Activated naive CD4-positive, alpha-beta T cell treated with anti-CD3 and anti-CD28 coated beads, Interleukin-2, amount 50 U/mL, for 72 hours (primary cell): ENCODE results near the gene DNASE1L2. TPM values are rescaled to one million over a fixed set of nuclear protein-coding genes. Genes with fewer than 3 reads are reported as not detected.
"Not testable (repeated sequence)": the region's sequence is repeated elsewhere in the genome, so short reads cannot be mapped to it uniquely, and the experiment has no call there.

Experiments
- ATAC-seq, 2 donors: fragments of 150-1000 bp; cut with Tn5 transposase; 2 replicates each; pipeline ENCODE4 v1.10.0; 2021; ENCODE audit warnings: mild to moderate bottlenecking in 2 of 2, moderate library complexity in 2 of 2
- DNase-seq, 2 donors: peaks; one replicate each; pipeline ENCODE4 v3.0.0; 2021 to 2022; ENCODE audit warnings: low spot score in 2 of 2
- H3K27ac Mint-ChIP-seq, 2 donors: one replicate each; pipeline ENCODE4 v1.8.0; 2022; ENCODE audit warnings: mild to moderate bottlenecking in 2 of 2, mixed read lengths in 2 of 2
- H3K36me3 Mint-ChIP-seq, 2 donors: one replicate each; pipeline ENCODE4 v1.8.0; 2022; ENCODE audit warnings: mixed read lengths in 2 of 2
- H3K9me3 Mint-ChIP-seq, 2 donors: one replicate each; pipeline ENCODE4 v1.8.0; 2022; ENCODE audit warnings: mixed read lengths in 2 of 2
- total RNA-seq, 2 donors: library from RNA; stranded (reverse); gene quantifications; one replicate each; pipeline ENCODE4 v1.2.3, GENCODE V29; 2022

DNASE1L2 gene
- total RNA-seq, 2 donors from 2014 or later = 1.3 to 1.5 TPM

DNA sequence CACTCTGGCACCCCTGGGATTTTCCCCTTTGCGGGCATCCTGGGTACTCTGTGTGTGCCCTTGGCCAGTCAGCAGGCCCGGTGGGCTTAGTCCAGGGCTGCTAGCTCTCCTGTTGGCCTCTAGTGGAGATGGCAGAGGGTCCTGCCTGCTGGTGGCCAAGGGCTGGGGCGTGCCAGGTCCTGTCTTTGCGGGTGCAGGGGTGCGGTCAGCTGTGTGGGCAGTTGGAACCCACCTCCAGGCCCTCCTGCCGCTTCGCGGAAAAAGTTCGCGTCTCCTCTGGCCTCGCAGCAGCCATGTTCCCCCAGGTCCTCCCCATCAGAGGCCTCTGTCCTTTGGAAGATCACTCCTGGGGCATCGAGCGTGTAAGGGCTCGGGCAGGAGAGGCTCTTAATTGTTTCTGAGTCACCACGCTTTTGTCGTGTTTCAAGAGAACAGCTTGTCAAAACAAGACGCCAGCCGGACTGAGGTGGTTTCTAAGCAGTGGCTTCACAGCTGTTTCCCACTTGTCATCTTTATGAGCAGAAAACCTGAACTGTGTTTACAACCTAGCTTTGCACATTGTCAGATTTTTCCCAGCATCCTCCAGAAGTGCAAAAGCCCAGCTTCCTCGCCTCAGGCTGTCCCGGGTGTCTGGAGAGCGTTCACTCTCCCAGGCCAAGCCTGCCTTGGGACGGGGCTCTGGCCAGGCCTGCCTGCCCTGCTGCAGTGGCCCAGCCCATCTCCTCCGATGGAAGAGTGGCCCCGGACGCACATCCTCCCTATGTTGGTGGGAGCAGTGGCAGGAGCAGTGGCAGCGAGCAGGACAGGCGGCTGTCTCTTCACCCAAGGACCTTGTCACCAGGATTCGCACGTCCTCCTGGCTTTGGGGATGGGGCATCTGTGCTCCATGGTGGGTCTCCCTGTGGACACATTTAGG lies 5.0 kb upstream of the DNASE1L2 start:
- no peak overlapping the region for H3K27ac Mint-ChIP-seq
- H3K36me3 Mint-ChIP-seq = peaks cover 0 to 12% of the 10 kb centered on the region in 2 donors
- DNase-seq (no peak), ATAC-seq (no peak)
- H3K9me3 Mint-ChIP-seq = no peaks in the 10 kb centered on the region

DNA sequence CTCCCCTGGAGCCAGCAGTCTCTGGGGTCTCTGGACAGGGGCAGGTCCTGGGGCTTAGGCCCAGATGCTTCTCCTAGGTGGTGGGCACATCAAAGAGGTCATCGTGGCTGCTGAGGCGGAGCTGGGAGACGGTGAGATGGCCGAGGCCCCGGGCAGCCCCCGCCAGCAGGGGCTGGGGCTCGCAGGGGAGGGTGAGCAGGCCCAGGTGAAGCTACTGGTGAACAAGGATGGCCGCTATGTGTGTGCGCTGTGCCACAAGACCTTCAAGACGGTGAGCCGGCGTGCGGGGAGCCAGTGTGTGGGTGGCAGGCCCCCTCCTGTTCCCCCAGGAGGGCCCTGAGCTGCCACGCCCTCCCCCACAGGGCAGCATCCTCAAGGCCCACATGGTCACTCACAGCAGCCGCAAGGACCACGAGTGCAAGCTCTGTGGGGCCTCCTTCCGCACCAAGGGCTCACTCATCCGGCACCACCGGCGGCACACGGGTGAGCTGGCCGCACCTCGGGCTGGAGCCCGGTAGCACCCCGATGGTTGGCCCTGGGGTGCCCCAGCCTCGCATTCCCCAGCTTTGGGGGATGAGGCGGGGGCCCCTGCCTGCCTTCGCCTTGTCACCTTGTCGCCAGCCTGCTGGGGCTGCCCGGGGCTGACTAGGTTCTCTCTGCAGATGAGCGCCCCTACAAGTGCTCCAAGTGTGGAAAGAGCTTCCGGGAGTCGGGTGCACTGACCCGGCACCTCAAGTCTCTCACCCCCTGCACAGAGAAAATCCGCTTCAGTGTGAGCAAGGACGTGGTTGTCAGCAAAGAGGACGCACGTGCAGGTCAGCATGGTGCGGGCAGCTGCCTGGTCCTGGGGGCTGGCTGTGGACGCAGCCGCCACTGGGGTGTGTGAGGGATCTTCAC lies 3.9 kb upstream of the DNASE1L2 start:
- Mint-ChIP-seq H3K36me3 (peaks cover 0 to 12% of the 10 kb centered on the region in 2 donors), H3K27ac (no peak overlapping the region), H3K9me3 (no peaks in the 10 kb centered on the region)
- ATAC-seq (no peak), DNase-seq (no peak)

DNA sequence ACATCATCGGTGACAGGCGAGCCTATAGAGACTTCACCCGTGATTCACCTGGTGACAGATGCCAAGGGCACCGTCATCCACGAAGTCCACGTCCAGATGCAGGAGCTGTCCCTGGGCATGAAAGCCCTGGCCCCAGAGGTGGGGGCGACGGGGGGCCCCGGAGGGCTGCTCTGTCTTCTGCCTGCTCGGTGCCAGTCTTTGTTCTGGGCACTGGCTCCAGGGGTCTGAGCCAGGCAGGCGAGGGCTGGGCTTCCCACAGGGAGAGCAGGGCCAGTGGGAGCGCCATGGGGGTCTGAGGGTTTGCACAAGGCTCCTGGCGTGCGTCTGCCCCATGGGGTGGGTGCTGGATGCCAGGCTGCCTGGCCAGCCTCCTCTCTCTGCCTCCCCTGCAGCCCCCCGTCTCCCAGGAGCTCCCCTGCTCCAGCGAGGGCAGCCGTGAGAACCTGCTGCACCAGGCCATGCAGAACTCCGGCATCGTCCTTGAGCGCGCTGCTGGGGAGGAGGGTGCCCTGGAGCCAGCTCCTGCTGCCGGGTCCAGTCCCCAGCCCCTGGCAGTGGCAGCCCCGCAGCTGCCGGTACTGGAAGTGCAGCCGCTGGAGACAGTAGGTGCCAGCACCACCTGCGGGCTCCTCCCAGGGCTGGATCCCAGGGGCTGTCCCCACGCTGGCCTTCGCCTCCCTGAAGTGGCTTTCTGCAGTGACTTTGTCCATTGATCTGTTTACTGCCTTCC lies 3.0 kb upstream of the DNASE1L2 start:
- no peak for DNase-seq
- Mint-ChIP-seq H3K36me3 (peaks cover 0 to 12% of the 10 kb centered on the region in 2 donors), H3K9me3 (no peaks in the 10 kb centered on the region), H3K27ac (no peak overlapping the region)
- no peak for ATAC-seq

DNA sequence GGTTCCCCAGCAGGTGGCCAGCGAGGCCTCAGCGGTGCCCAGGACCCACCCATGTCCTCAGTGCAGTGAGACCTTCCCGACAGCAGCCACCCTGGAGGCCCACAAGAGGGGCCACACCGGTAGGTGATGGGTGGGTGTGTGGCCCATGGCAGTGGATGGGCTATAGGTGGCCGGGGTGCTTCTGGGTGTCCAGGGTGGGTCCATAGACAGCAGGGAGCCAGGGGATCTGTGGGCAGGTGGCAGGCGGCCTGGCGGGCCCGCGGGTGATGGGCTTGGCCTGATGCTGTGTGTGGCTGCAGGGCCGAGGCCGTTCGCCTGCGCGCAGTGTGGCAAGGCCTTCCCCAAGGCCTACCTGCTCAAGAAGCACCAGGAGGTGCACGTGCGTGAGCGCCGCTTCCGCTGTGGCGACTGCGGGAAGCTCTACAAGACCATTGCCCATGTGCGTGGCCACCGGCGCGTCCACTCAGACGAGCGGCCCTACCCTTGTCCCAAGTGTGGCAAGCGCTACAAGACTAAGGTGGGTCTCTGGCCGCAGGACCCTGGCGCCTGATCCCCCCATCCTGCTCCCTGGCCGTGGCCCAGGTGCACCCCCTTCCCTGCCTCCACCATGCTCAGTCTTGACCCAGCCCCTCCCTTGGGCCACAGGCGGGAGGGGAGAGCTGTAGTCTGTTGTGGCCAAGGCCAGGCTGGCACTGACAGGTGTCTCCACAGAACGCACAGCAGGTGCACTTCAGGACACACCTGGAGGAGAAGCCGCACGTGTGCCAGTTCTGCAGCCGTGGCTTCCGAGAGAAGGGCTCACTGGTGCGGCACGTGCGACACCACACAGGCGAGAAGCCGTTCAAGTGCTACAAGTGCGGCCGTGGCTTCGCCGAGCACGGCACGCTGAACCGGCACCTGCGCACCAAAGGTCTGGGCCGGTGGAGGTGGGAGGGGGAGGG lies 2.1 kb upstream of the DNASE1L2 start:
- no peak for ATAC-seq
- DNase-seq = no peak
- no peaks in the 10 kb centered on the region for H3K9me3 Mint-ChIP-seq
- H3K27ac Mint-ChIP-seq = no peak overlapping the region
- peaks cover 0 to 12% of the 10 kb centered on the region in 2 donors for H3K36me3 Mint-ChIP-seq

DNA sequence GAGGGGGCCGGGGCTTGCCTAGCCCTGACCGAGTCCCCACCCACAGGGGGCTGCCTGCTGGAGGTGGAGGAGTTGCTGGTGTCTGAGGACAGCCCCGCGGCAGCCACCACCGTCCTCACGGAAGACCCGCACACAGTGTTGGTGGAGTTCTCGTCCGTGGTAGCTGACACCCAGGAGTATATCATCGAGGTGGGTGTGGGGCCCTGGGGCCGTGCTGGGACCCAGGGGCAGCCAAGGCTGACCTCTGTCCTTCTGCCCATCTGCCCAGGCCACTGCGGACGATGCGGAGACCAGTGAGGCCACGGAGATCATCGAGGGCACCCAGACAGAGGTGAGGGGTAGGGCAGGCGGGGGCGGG lies 1.5 kb upstream of the DNASE1L2 start:
- no peak for ATAC-seq
- Mint-ChIP-seq H3K9me3 (no peaks in the 10 kb centered on the region), H3K36me3 (peaks cover 0 to 8% of the 10 kb centered on the region in 2 donors), H3K27ac (no peak overlapping the region)
- DNase-seq = no peak

DNA sequence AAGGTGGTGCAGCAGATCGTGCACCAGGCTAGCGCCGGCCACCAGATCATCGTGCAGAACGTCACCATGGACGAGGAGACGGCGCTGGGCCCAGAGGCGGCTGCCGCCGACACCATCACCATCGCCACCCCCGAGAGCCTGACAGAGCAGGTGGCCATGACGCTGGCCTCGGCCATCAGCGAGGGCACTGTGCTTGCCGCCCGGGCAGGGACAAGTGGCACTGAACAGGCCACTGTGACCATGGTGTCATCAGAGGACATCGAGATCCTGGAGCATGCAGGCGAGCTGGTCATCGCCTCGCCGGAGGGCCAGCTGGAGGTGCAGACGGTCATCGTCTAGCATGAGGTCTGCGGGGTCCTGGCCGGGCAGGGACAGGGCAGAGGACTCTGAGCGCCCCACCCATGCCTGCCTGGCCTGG lies 1.0 kb upstream of the DNASE1L2 start:
- Mint-ChIP-seq H3K36me3 (peaks cover 0 to 5% of the 10 kb centered on the region in 2 donors), H3K27ac (no peak overlapping the region), H3K9me3 (no peaks in the 10 kb centered on the region)
- DNase-seq (no peak), ATAC-seq (no peak)

DNA sequence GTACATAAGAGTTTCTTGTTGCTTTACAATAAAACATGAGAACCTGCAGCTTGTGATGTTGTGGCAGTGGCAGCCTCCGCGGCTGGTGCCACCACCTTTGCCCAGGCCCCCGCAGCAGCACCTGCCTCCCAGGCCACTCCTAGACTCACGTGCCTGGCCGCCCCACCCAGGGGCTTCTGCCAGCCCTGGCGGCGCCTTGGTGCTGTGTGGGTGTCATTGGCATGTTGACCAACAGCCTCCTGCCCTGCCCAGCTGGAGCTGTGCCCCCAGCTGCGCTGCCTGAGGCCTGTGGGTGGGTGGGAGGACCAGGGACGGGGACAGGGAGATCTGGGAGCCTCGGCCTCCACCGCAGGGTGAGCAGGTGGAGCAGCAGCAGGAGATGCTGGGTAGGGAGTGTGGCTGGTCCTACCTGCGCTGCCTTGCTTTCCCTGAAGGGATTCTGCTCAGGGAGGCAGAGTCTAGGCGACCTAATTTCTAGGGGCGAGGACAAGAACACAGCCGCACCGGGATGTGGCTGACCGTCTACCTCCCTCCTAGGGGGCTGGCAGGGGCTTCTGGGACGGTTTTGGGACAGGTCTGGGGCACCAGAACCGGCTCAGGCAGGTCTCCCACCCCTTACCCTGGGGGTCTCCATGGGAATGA lies 428 bp upstream of the DNASE1L2 start:
- peaks cover 0 to 5% of the 10 kb centered on the region in 2 donors for H3K36me3 Mint-ChIP-seq
- ATAC-seq (peak in 1 of 2 donors; percentile 2), DNase-seq (no peak)
- H3K27ac Mint-ChIP-seq = no peak overlapping the region
- H3K9me3 Mint-ChIP-seq = no peaks in the 10 kb centered on the region

DNA sequence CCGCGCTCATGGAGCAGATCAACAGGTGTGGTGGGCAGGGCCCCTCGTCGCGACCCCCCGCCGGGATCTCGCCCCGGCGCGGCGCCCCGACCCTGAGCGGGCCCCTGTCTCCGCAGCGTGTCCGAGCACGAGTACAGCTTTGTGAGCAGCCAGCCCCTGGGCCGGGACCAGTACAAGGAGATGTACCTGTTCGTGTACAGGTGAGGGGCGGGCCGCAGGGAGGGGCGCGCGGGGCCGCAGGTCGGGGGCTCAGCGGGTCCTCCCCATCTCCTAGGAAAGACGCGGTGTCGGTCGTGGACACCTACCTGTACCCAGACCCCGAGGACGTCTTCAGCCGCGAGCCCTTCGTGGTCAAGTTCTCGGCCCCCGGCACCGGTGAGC lies 848 bp downstream of the DNASE1L2 start:
- ATAC-seq = no peak
- H3K9me3 Mint-ChIP-seq = no peaks in the 10 kb centered on the region
- H3K27ac Mint-ChIP-seq = no peak overlapping the region
- peaks cover 0 to 5% of the 10 kb centered on the region in 2 donors for H3K36me3 Mint-ChIP-seq
- no peak for DNase-seq

DNA sequence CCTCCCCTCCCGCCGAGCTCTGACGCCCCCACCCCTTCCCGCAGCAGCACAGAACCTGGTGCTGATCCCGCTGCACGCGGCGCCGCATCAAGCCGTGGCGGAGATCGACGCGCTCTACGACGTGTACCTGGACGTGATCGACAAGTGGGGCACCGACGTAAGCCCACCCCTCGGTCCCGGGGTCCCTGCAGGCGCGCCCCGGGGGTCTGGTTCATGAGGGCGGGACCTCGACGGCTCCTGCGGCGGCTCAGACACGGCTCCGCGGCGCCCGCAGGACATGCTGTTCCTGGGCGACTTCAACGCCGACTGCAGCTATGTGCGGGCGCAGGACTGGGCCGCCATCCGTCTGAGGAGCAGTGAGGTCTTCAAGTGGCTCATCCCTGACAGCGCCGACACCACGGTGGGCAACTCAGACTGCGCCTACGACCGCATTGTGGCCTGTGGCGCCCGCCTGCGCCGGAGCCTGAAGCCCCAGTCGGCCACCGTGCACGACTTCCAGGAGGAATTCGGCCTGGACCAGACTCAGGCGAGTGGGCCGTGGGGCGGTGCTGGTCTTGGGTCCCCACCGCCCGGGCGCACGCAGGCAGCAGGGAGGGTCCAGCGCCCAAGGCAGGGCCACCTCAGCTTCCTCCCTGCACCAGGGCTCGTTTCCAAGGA lies 1.4 kb downstream of the DNASE1L2 start:
- Mint-ChIP-seq H3K27ac (no peak overlapping the region), H3K9me3 (no peaks in the 10 kb centered on the region), H3K36me3 (peaks cover 0 to 9% of the 10 kb centered on the region in 2 donors)
- DNase-seq = no peak
- no peak for ATAC-seq

DNA sequence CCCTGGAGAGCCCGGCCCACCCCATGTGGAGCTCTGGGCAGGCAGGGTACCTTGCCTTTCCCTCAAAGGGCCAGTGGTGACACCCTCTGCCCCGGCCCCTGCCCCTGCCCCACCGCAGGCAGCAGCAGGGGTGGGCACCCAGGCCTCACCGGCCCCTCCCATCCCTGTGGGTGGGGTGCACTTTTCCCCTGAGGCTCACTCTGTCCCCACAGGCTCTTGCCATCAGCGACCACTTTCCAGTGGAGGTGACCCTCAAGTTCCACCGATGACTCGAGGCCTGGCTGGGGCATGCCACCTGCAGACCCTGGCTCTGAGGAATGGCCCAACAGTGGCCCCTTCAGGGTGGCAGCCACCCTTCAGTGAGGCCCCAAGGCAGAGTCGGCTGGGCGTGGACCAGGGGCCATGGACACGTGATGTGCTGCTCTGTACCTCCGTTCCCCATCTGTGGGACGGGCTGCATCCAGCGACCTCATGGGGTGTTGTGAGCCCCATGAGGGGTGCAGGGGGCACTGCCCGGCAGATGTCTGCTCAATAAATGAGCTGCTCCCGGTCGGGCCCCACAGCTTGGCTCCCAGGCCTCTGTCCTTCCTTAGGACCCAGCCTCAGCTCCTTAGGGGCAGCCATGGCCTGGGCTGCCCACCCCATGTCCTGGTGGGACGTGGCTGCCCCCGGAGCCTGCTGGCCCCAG lies 2.0 kb downstream of the DNASE1L2 start:
- H3K27ac Mint-ChIP-seq = no peak overlapping the region
- ATAC-seq = no peak

DNA sequence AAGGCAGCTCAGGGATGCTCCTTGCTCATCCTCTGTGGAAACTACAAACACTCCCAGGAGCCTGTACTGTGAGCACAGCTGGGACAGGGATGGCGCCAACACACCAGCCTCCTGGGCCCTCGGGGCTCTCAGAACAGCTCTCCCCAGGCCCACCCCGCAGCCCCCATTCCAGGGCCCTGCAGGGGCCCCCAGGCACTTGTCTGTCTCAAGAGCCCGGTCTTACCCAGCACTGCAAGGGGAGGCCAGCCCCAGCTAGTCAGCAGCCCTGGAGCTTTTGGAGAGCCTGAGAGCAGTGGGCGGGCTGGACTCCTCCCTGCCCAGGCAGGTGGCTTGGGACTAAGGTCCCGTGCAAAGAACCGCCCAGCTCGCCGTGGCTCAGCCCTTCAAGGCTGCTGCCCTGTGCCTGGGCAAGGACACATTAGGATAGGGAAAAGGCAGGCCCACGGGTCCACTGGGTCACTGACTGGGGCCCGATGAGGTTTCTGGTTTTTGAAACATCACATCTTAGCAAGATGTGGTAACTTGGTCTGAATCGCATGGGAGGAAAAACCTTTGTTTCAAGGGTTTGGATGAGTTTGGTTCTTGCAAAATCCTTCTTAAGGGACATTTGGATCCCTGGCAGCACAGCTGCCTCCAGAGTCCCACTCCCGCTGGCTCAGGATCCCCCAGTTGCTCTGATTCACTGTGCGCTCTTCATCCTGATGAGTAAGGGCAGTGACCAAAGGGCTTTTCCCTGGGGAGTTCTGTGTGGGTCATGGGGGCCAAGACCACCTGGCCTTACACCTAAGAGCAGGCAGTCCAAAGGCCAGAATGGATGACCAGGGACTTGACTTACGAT lies 2.8 kb downstream of the DNASE1L2 start:
- no peaks in the 10 kb centered on the region for H3K9me3 Mint-ChIP-seq
- ATAC-seq = no peak

More for the DNA sequence above, 2.0 kb downstream of the DNASE1L2 start:
- peaks cover 0 to 9% of the 10 kb centered on the region in 2 donors for H3K36me3 Mint-ChIP-seq
- no peak for DNase-seq
- H3K9me3 Mint-ChIP-seq = no peaks in the 10 kb centered on the region

DNA sequence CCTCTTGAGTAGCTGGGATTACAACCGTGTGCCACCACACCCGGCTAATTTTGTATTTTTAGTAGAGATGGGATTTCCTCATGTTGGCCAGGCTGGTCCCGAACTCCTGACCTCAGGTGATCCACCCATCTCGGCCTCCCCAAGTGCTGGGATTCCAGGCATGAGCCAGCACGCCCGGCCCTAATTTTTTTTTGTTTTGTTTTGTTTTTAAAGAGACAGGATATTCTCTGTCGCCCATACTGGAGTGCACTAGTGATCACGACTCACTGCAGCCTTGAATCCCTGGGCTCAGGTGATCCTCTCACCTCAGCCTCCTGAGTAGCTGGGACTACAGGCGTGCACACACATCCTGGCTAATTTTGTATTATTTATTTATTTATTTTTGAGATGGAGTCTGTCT lies 4.1 kb downstream of the DNASE1L2 start:
- ATAC-seq, H3K9me3 Mint-ChIP-seq, H3K36me3 Mint-ChIP-seq: not testable (repeated sequence)

More for the DNA sequence above, 2.8 kb downstream of the DNASE1L2 start:
- Mint-ChIP-seq H3K27ac (no peak overlapping the region), H3K36me3 (peaks cover 0 to 9% of the 10 kb centered on the region in 2 donors)
- no peak for DNase-seq

DNA sequence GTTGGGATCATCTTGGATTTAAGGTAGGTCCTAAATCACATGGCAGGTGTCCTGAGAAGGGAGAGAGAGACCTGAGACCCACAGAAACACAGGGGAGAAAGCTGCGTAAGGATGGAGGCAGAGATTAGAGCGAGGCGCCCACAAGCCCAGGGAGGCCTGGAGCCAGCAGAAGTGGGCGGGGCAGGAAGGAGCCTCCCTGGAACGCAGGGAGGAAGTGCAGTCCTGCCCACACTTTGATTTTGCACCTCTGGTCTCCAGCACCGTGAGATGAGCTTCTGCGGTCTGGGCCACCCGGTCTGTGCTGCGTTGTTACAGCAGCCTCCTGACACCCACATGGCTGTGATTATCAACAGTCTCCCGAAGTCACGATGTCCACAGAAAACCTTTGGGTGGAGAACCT lies 6.4 kb downstream of the DNASE1L2 start:
- peak overlapping the region in 1 of 2 donors; percentile 11 for H3K27ac Mint-ChIP-seq
- H3K9me3 Mint-ChIP-seq = no peaks in the 10 kb centered on the region

More for the DNA sequence above, 4.1 kb downstream of the DNASE1L2 start:
- not testable (repeated sequence) for DNase-seq, H3K27ac Mint-ChIP-seq

More for the DNA sequence above, 6.4 kb downstream of the DNASE1L2 start:
- DNase-seq (no peak), ATAC-seq (no peak)
- peaks cover 0 to 4% of the 10 kb centered on the region in 2 donors for H3K36me3 Mint-ChIP-seq
